Heart left ventricle (tissue), 13 donors: ENCODE measurements around the gene AKAP13.

Experiments used
- POLR2A ChIP-seq, 2 donors: fragments of 450-650 bp; IDR thresholded peaks; one replicate each; pipeline ENCODE4 v1.6.1; 2017; ENCODE audit warnings: antibody characterized with exemption in 2 of 2, mild to moderate bottlenecking in 2 of 2, moderate library complexity in 2 of 2
- TF ChIP-seq, protein P1 (sequence below), 12 donors: fragments of 200-600 bp; sonication (generic) in 4 of 12; IDR thresholded peaks; one replicate each; pipeline versions ENCODE4 v1.5.0 to v1.8.0; 2018 to 2022; ENCODE audit warnings: antibody characterized with exemption in 12 of 12, mild to moderate bottlenecking in 5 of 12
- donor health status: ischemic (EF 13 %, LVEDD 7.1; RV severe dilation, severe dysfunction).
- donor health status: DM: no; HTN: yes; CAD: no.
- donor health status: DM: no; HTN: no; CAD: no.
- donor health status: ischemic (EF 25% LVEDD 6.9; RV normal size, moderate dysfunction).
- donor health status: ischemic (EF 25% LVEDD 5.7; RV mildly dilated, moderate dysfunction).
- donor health status: ischemic (EF 35%, LVEDD 5.7; RV mildly dilated, moderate dysfunction).
- donor health status: nonischemic (EF 11% LVEDD 7.7; RV severe dilation, severe dysfunction).
- donor health status: DM: yes; HTN: yes; CAD: no.
- donor health status: PGD.
- donor health status: ischemic (EF 29% LVEDD 5.4; RV normal size, mild dysfunction).
- donor health status: nonischemic (EF 23%, LVEDD 6.1; RV moderate dilation, normal function).

DNA sequence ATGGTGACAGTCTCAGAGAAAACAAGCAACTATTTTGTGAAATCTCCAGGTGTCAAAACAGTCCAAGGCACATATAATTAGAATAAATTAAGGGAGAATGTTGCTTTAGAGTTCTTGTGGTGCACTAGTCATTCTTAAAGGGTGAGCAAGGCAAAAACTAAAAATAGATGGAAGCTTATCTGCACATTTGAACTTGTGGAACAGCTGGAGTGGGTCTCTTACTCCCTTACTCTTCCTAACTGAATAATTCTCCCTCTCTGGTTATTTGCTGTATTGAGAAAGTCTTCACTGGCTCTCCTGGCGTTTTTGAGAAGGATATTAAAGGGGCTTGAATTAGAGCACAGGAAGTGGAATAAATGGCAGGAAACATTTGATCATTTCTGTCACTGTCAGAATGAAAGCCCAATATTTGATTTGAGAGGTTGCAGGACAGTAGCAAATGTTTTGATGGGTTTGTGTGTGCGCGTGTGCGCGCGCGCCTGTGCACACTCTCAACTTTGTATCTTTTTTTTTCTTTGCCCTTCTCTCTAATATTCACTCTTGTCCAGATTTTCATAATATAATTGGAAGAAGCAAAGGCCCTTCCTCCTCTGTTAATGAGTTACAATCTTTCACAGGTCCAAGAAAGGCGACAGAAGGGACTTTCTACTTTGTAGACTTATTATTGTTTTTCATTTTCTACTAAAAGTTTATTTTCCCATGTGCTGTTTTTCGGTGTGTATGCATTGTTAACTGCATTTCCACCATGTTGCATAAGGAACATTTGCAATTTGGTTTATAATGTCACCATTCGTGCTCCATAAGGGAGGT is 40.9 kb downstream of the AKAP13 start:
- TF ChIP-seq POLR2A (IDR thresholded peaks at IDR 0.05) = no peak
- TF ChIP-seq, protein P1, sequence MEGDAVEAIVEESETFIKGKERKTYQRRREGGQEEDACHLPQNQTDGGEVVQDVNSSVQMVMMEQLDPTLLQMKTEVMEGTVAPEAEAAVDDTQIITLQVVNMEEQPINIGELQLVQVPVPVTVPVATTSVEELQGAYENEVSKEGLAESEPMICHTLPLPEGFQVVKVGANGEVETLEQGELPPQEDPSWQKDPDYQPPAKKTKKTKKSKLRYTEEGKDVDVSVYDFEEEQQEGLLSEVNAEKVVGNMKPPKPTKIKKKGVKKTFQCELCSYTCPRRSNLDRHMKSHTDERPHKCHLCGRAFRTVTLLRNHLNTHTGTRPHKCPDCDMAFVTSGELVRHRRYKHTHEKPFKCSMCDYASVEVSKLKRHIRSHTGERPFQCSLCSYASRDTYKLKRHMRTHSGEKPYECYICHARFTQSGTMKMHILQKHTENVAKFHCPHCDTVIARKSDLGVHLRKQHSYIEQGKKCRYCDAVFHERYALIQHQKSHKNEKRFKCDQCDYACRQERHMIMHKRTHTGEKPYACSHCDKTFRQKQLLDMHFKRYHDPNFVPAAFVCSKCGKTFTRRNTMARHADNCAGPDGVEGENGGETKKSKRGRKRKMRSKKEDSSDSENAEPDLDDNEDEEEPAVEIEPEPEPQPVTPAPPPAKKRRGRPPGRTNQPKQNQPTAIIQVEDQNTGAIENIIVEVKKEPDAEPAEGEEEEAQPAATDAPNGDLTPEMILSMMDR (IDR thresholded peaks at IDR 0.05) = no peak
